Right cardiac atrium (tissue), 5 donors: Measurements from ENCODE around the gene IFFO2. TPM values are rescaled to one million over a fixed set of nuclear protein-coding genes. Genes with fewer than 3 reads are reported as not detected.
A peak's percentile ranks its signal among the peaks of the same experiment; 100 is the strongest.

Experiments used
- ATAC-seq, 2 donors: fragments of 200-7000 bp; cut with Tn5 transposase; one replicate each; pipeline versions ENCODE4 v1.8.0 to v1.9.1; 2020; ENCODE audit warnings: moderate library complexity in 2 of 2, mild to moderate bottlenecking in 1 of 2
- DNase-seq, 3 donors: peaks; one replicate each; pipeline ENCODE4 v3.0.0-alpha.2; 2020
- H3K27ac ChIP-seq: one replicate; pipeline ENCODE4 v1.5.1; 2013; ENCODE audit warnings: mild to moderate bottlenecking, low read length, control low read depth, moderate library complexity
- H3K27me3 ChIP-seq: one replicate; pipeline ENCODE4 v1.6.1; 2013; ENCODE audit not compliant: control insufficient read depth, insufficient read depth
- H3K4me1 ChIP-seq: one replicate; pipeline ENCODE4 v1.6.1; 2013; ENCODE audit warnings: low read length; ENCODE audit not compliant: control insufficient read depth, insufficient read depth
- H3K4me3 ChIP-seq: one replicate; pipeline ENCODE4 v1.5.1; 2013; ENCODE audit warnings: low read length, control low read depth
- H3K9me3 ChIP-seq: one replicate; pipeline ENCODE4 v1.6.1; 2013; ENCODE audit warnings: low read length; ENCODE audit not compliant: control insufficient read depth
- WGBS: extraction: QIAGEN DNeasy Blood & Tissue Kit; methylation state at CpG from one replicate; pipeline ENCODE4 v1.1.7; 2013; 5-methylcytosine and 5-hydroxymethylcytosine counted together
- intact Hi-C, 4 donors: fragments of 100-400 bp; cut with DNase I; formaldehyde crosslinking; loops; one replicate each; pipeline versions ENCODE4 v1.11.0 to v1.14.0; 2022 to 2023
- polyA plus RNA-seq: library from polyadenylated mRNA; stranded (reverse); fragments of 200-250 nt; gene quantifications from one replicate; pipeline ENCODE4 v1.2.3, GENCODE V29; 2013
- total RNA-seq, 4 donors: library from RNA; stranded (reverse); fragmentation: NEBNext Ultra II Directional; extraction: Animal tissue kit (Norgen Biotek cat#: 25700); gene quantifications; one replicate each; pipeline ENCODE4 v1.2.1, GENCODE V29; 2021
- donor health status: healthy with polysubstance abuse.
- donor health status: DM: no; HTN: yes; CAD: no.
- donor health status: DM: no; HTN: no; CAD: no.
- donor health status: DM: no; HTN: yes; CAD: no; lungs with severe emphysema.
- donor health status: DM: yes; HTN: yes; CAD: no.

IFFO2 gene
- total and polyA plus RNA-seq, 5 donors: 5.0 to 12.7 (median 7.3) TPM

- Histone ChIP-seq H3K27ac (no peak overlapping the region), H3K4me1 (no peaks in the 10 kb centered on the region), H3K4me3 (no peak overlapping the region), H3K27me3 (no peaks in the 10 kb centered on the region), H3K9me3 (no peaks in the 10 kb centered on the region)
- intact Hi-C loops: loop anchor here in 1 of 4 donors (10.0 kb wide), 1 partner anchor 285 kb away; no protein-coding TSS in a partner anchor
- DNase-seq (peak in 1 of 3 donors; percentile 35), ATAC-seq (no peak)
- 84% methylated on average over 12 of the region's 12 CpGs for WGBS
These were observed 77.2 kb downstream of the IFFO2 start for GRCh38 chr1:18879215-18879790.

GRCh38 chr1:18878538-18879214, 77.8 kb downstream of the IFFO2 start:
- DNase-seq (no peak), ATAC-seq (no peak)
- WGBS: 85% methylated on average over 12 of the region's 12 CpGs
- Histone ChIP-seq H3K27me3 (no peaks in the 10 kb centered on the region), H3K4me1 (no peaks in the 10 kb centered on the region), H3K4me3 (no peak overlapping the region), H3K9me3 (no peaks in the 10 kb centered on the region), H3K27ac (no peak overlapping the region)
- intact Hi-C loops: loop anchor here in 1 of 4 donors (10.0 kb wide), 1 partner anchor 284 kb away; no protein-coding TSS in a partner anchor

GRCh38 chr1:18877282-18877681, 79.2 kb downstream of the IFFO2 start:
- ATAC-seq (no peak), DNase-seq (peak in 1 of 3 donors; percentile 64)
- no peaks in the 10 kb centered on the region for H3K9me3 ChIP-seq
- 92% methylated on average over 35 of the region's 35 CpGs for WGBS
- intact Hi-C loops: loop anchor here in 1 of 4 donors (10.0 kb wide), 1 partner anchor 282 kb away; no protein-coding TSS in a partner anchor
- no peak overlapping the region for H3K27ac ChIP-seq
- H3K27me3 ChIP-seq: no peaks in the 10 kb centered on the region
- H3K4me1 ChIP-seq: no peaks in the 10 kb centered on the region
- H3K4me3 ChIP-seq: no peak overlapping the region

GRCh38 chr1:18876210-18876609, 80.3 kb downstream of the IFFO2 start:
- no peaks in the 10 kb centered on the region for H3K27me3 ChIP-seq

GRCh38 chr1:18875796-18876128, 80.7 kb downstream of the IFFO2 start:
- H3K4me3 ChIP-seq: no peak overlapping the region
- H3K9me3 ChIP-seq: no peaks in the 10 kb centered on the region
- intact Hi-C loops: loop anchor here in 1 of 4 donors (10.0 kb wide), 1 partner anchor 281 kb away; no protein-coding TSS in a partner anchor
- DNase-seq (no peak), ATAC-seq (no peak)
- no peak overlapping the region for H3K27ac ChIP-seq
- H3K4me1 ChIP-seq: no peaks in the 10 kb centered on the region
- no peaks in the 10 kb centered on the region for H3K27me3 ChIP-seq
- 92% methylated on average over 3 of the region's 3 CpGs for WGBS

More at GRCh38 chr1:18876210-18876609, 80.3 kb downstream of the IFFO2 start:
- no peaks in the 10 kb centered on the region for H3K4me1 ChIP-seq
- intact Hi-C loops: loop anchor here in 1 of 4 donors (10.0 kb wide), 1 partner anchor 281 kb away; no protein-coding TSS in a partner anchor
- 92% methylated on average over 10 of the region's 10 CpGs for WGBS
- H3K27ac ChIP-seq: no peak overlapping the region
- no peaks in the 10 kb centered on the region for H3K9me3 ChIP-seq
- no peak for DNase-seq
- H3K4me3 ChIP-seq: no peak overlapping the region
- ATAC-seq: no peak

- Histone ChIP-seq H3K9me3 (no peaks in the 10 kb centered on the region), H3K4me1 (no peaks in the 10 kb centered on the region), H3K4me3 (no peak overlapping the region), H3K27ac (no peak overlapping the region), H3K27me3 (no peaks in the 10 kb centered on the region)
- ATAC-seq (peak; percentile 53 to 78), DNase-seq (peak; percentile 81 to 93 (median 90))
- 41% methylated on average over 20 of the region's 20 CpGs for WGBS
- intact Hi-C loops: loop anchor here in 1 of 4 donors (10.0 kb wide), 1 partner anchor 280 kb away; no protein-coding TSS in a partner anchor
These were observed 81.2 kb downstream of the IFFO2 start for GRCh38 chr1:18875107-18875795.

GRCh38 chr1:18874600-18874999, 81.9 kb downstream of the IFFO2 start:
- no peak overlapping the region for H3K27ac ChIP-seq
- ATAC-seq (peak in 1 of 2 donors; percentile 34), DNase-seq (peak in 1 of 3 donors; percentile 67)
- H3K4me1 ChIP-seq: no peaks in the 10 kb centered on the region
- no peak overlapping the region for H3K4me3 ChIP-seq
- H3K9me3 ChIP-seq: no peaks in the 10 kb centered on the region
- intact Hi-C loops: loop anchor here in 3 of 4 donors (5.0 to 10.0 kb wide), 3 partner anchors 272 to 280 kb away; no protein-coding TSS in a partner anchor
- WGBS: 76% methylated on average over 8 of the region's 8 CpGs
- H3K27me3 ChIP-seq: no peaks in the 10 kb centered on the region

GRCh38 chr1:18874036-18874435, 82.4 kb downstream of the IFFO2 start:
- Histone ChIP-seq H3K27ac (no peak overlapping the region), H3K4me1 (no peaks in the 10 kb centered on the region), H3K4me3 (no peak overlapping the region), H3K27me3 (no peaks in the 10 kb centered on the region), H3K9me3 (no peaks in the 10 kb centered on the region)
- 92% methylated on average over 6 of the region's 6 CpGs for WGBS
- intact Hi-C loops: loop anchor here in 3 of 4 donors (5.0 to 10.0 kb wide), 3 partner anchors 272 to 279 kb away; no protein-coding TSS in a partner anchor
- ATAC-seq: no peak
- no peak for DNase-seq

- ATAC-seq (no peak), DNase-seq (no peak)
- no peaks in the 10 kb centered on the region for H3K4me1 ChIP-seq
- H3K4me3 ChIP-seq: no peak overlapping the region
- 88% methylated on average over 8 of the region's 8 CpGs for WGBS
- H3K27ac ChIP-seq: no peak overlapping the region
- intact Hi-C loops: loop anchor here in 3 of 4 donors (5.0 to 10.0 kb wide), 3 partner anchors 270 to 277 kb away; no protein-coding TSS in a partner anchor
- H3K27me3 ChIP-seq: no peaks in the 10 kb centered on the region
- H3K9me3 ChIP-seq: no peaks in the 10 kb centered on the region
These were observed 84.3 kb downstream of the IFFO2 start for GRCh38 chr1:18872071-18872611.

GRCh38 chr1:18871401-18872070, 84.9 kb downstream of the IFFO2 start:
- ATAC-seq: no peak
- 89% methylated on average over 7 of the region's 7 CpGs for WGBS
- no peaks in the 10 kb centered on the region for H3K27me3 ChIP-seq
- H3K4me3 ChIP-seq: no peak overlapping the region
- H3K4me1 ChIP-seq: no peaks in the 10 kb centered on the region
- H3K27ac ChIP-seq: no peak overlapping the region
- no peaks in the 10 kb centered on the region for H3K9me3 ChIP-seq
- no peak for DNase-seq
- intact Hi-C loops: loop anchor here in 3 of 4 donors (5.0 to 10.0 kb wide), 3 partner anchors 269 to 277 kb away; no protein-coding TSS in a partner anchor
